ENCODE data around the gene TRPC4. TPM values are rescaled to one million over a fixed set of nuclear protein-coding genes. Genes with fewer than 3 reads are reported as not detected.

Gene TRPC4
- total RNA-seq, 2 experiments from 2014 or later: not detected

GRCh38 chr13:37587236-37587635 is 282.3 kb downstream of the TRPC4 start:
- H3K4me3 Mint-ChIP-seq: no peak overlapping the region
- H3K27me3 Mint-ChIP-seq: no peaks in the 10 kb centered on the region
- H3K9me3 Mint-ChIP-seq: peaks cover 3% of the 10 kb centered on the region
- no peaks in the 10 kb centered on the region for H3K4me1 Mint-ChIP-seq
- no peak for DNase-seq
- no peak overlapping the region for H3K27ac Mint-ChIP-seq
- no peak for ATAC-seq (ENCODE audit: low read depth)
- no peaks in the 10 kb centered on the region for H3K36me3 Mint-ChIP-seq
- POLR2A ChIA-PET: no interaction called here
